ENCODE results near the gene C12orf42.

DNA sequence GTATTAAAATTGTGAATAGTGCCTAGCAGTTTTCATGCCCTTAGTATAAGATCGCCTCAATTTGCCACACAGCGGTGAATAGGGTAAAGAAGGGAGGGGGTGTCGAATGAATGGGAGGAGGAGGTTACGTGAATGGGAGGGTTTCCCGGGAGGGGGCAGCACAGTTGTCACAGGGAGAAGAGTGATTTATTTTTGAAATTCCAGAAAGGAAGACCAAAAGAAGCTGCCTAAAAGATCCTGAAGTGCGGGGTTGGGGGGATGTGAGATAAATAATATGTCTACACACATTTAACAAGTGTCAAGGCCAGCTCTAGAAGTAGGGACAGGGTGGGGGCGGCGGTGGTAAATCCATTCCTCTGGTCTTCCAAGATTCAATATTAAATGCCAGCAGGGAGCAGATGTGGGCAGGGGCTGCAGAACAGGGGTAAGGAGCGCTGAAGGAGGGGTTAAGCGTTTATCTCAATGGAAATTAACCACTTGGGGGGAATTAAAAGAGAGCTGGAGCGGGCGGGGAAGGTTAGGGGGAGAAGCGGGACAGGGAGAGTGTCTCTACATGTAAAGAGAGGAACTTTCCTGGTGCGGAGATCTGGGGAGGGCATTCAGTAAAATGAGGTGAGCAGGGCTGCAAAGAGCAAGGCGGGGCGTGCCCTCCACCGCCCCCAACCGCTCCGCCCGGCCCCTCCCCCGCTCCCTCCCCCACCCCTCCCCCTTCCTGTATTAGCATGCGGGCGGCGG is 867 bp downstream of the C12orf42 start:
- TF ChIP-seq IKZF2 (IDR thresholded peaks at IDR 0.05), result no peak
- no peak for TF ChIP-seq CREM (IDR thresholded peaks at IDR 0.05; ENCODE audit: low read depth)
- no peak for TF ChIP-seq MTA2 (IDR thresholded peaks at IDR 0.05; ENCODE audit: low read depth)
- no peak for TF ChIP-seq PKNOX1 (IDR thresholded peaks at IDR 0.05)
- TF ChIP-seq EZH2 (IDR thresholded peaks at IDR 0.05; ENCODE audit: borderline replicate concordance, control insufficient read depth, low read depth, low read length), result no peak
- TF ChIP-seq ZBTB33 (IDR thresholded peaks at IDR 0.05), result no peak
- no peak for TF ChIP-seq CBX5 (IDR thresholded peaks at IDR 0.05; ENCODE audit: low read depth)
- no peak for TF ChIP-seq MXI1 (IDR thresholded peaks at IDR 0.05; ENCODE audit: low read depth, low read length)
- TF ChIP-seq KAT2A (conservative IDR thresholded peaks at IDR 0.05; ENCODE audit: control insufficient read depth, low read depth, low read length), result no peak
- no peak for TF ChIP-seq HDGF (IDR thresholded peaks at IDR 0.05)

Data from GM12878 (cell line).